Upper lobe of left lung (tissue), 6 donors: ENCODE measurements around the gene NCKIPSD. TPM values are rescaled to one million over a fixed set of nuclear protein-coding genes. Genes with fewer than 3 reads are reported as not detected.
A peak's percentile ranks its signal among the peaks of the same experiment; 100 is the strongest.

Source experiments
- ATAC-seq, 2 donors: fragments of 200-7000 bp; cut with Tn5 transposase; one replicate each; pipeline ENCODE4 v1.9.1; 2022; ENCODE audit warnings: mild to moderate bottlenecking in 2 of 2, moderate library complexity in 2 of 2; ENCODE audit not compliant: low FRiP score in 2 of 2
- DNase-seq, 2 donors: peaks; one replicate each; pipeline ENCODE4 v3.0.0-alpha.2; 2019 to 2020
- H3K27ac ChIP-seq, 4 donors: fragments of 200-600 bp; sonication (generic); one replicate each; pipeline ENCODE4 v1.5.1; 2016 to 2019
- H3K27me3 ChIP-seq, 4 donors: fragments of 200-600 bp; sonication (generic); one replicate each; pipeline ENCODE4 v1.5.1; 2017 to 2019
- H3K36me3 ChIP-seq, 4 donors: fragments of 200-600 bp; sonication (generic); one replicate each; pipeline ENCODE4 v1.5.1; 2016 to 2019
- H3K4me1 ChIP-seq, 4 donors: fragments of 200-600 bp; sonication (generic); one replicate each; pipeline ENCODE4 v1.5.1; 2018 to 2019
- H3K4me3 ChIP-seq, 4 donors: fragments of 200-600 bp; sonication (generic); one replicate each; pipeline ENCODE4 v1.5.1; 2017 to 2019; ENCODE audit warnings: mild to moderate bottlenecking in 2 of 4, moderate library complexity in 1 of 4
- H3K9me3 ChIP-seq, 4 donors: fragments of 200-600 bp; sonication (generic); one replicate each; pipeline ENCODE4 v1.5.1; 2018 to 2019
- EP300 ChIP-seq, 4 donors: sonication (generic); formaldehyde crosslinking; IDR thresholded peaks; one replicate each; pipeline ENCODE4 v1.5.1; 2017; ENCODE audit warnings: antibody characterized with exemption in 4 of 4, control low read depth in 2 of 4
- POLR2A ChIP-seq, 4 donors: fragments of 450-650 bp; IDR thresholded peaks; one replicate each; pipeline ENCODE4 v1.5.1; 2016 to 2017; ENCODE audit warnings: antibody characterized with exemption in 4 of 4, mild to moderate bottlenecking in 2 of 4
- POLR2AphosphoS5 ChIP-seq, 2 donors: sonication (generic); formaldehyde crosslinking; IDR thresholded peaks; one replicate each; pipeline ENCODE4 v1.5.1; 2017; ENCODE audit warnings: antibody characterized with exemption in 2 of 2
- WGBS, 2 donors: methylation state at CpG; one replicate each; pipeline ENCODE4 v1.1.5; 2017 to 2018; 5-methylcytosine and 5-hydroxymethylcytosine counted together
- total RNA-seq, 6 donors: library from RNA; depleted of rRNA in 4 of 6; stranded (reverse); fragments of >200 nt in 4 of 6; gene quantifications; one replicate each; pipeline versions ENCODE4 v1.1.0 to v1.2.1, GENCODE V29; 2016 to 2021
- TF ChIP-seq, protein P1 (sequence below), 6 experiments: fragments of 450-650 bp in 4 of 6; fragments of 200-600 bp in 2 of 6; sonication (generic) in 2 of 6; IDR thresholded peaks; one replicate each; pipeline ENCODE4 v1.5.1; 2016 to 2019; ENCODE audit warnings: antibody characterized with exemption in 6 of 6
- donor health status: DM: no; HTN: no; CAD: no; lungs with moderate emphysema.
- donor health status: DM: no; HTN: yes; CAD: no; lungs with severe emphysema.

NCKIPSD gene
- total RNA-seq, 6 donors from 2014 or later = 17.8 to 55.5 (median 21.8) TPM

DNA sequence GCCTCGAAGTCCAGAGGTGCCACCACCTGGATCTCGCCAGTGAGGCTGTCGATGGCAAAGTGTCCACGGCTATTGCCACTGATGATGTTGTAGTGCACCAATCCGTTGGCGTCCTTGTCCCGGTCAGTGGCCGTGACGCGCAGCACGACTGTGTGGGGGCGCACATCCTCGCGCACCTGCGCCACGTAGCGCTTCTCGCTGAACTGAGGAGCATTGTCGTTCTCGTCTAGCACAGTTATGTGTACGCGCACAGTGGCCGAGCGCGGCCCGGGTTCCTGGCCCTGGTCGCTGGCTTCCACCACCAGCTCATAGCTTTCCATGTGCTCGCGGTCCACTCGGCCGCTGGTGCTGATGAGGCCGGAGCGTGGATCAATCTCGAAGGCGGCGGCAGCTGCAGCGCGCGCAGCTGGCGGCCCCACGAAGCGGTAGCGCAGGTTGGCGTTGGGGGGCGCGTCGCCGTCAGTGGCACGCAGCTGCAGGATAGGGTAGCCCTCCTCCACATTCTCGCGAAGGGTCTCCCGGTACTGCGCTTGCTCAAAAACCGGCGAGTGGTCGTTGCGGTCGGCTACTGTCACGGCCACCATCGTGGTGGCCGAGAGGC lies 24.8 kb downstream of the NCKIPSD start:
- TF ChIP-seq POLR2A (IDR thresholded peaks at IDR 0.05) (no peak), POLR2AphosphoS5 (IDR thresholded peaks at IDR 0.05) (no peak), EP300 (IDR thresholded peaks at IDR 0.05) (no peak)
- TF ChIP-seq, protein P1, sequence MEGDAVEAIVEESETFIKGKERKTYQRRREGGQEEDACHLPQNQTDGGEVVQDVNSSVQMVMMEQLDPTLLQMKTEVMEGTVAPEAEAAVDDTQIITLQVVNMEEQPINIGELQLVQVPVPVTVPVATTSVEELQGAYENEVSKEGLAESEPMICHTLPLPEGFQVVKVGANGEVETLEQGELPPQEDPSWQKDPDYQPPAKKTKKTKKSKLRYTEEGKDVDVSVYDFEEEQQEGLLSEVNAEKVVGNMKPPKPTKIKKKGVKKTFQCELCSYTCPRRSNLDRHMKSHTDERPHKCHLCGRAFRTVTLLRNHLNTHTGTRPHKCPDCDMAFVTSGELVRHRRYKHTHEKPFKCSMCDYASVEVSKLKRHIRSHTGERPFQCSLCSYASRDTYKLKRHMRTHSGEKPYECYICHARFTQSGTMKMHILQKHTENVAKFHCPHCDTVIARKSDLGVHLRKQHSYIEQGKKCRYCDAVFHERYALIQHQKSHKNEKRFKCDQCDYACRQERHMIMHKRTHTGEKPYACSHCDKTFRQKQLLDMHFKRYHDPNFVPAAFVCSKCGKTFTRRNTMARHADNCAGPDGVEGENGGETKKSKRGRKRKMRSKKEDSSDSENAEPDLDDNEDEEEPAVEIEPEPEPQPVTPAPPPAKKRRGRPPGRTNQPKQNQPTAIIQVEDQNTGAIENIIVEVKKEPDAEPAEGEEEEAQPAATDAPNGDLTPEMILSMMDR (IDR thresholded peaks at IDR 0.05) = no peak
- no peaks in the 10 kb centered on the region for H3K36me3 ChIP-seq
- DNase-seq = peak in 1 of 2 donors; percentile 85
- H3K9me3 ChIP-seq = no peaks in the 10 kb centered on the region
- no peak overlapping the region for H3K27ac ChIP-seq
- peaks cover 20 to 51% (median 39%) of the 10 kb centered on the region in 4 donors for H3K4me1 ChIP-seq
- ATAC-seq = no peak
- peak overlapping the region in 2 of 4 donors; percentile 21 to 45 for H3K4me3 ChIP-seq
- 68 to 90% methylated on average over 22 to 40 of the region's 61 CpGs for WGBS, 2 donors
- H3K27me3 ChIP-seq = peaks cover 0 to 33% (median 8%) of the 10 kb centered on the region in 4 donors

DNA sequence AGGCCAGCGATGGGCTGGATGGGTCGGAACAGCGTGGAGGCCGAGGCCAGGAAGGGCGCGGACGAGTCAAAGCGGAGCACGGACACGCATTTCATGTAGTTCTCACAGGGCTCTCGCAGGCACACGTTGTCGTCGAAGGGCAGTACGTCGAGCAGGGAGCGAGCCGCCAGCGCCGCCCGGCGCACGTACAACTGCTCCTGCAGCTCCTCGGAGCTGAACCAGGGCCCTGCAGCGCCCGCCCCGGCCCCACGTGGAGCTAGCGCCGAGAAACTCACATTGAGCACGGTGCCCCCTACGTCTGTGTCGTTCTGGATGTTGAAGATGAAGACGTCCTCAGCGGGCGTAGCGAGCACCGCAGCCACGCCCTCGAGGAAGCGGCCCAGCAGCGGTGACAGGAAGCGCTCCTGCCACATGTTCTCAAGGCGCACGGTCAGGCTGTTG lies 28.9 kb downstream of the NCKIPSD start:
- 58 to 61% methylated on average over 12 to 44 of the region's 45 CpGs for WGBS, 2 donors
- ATAC-seq = no peak
- Histone ChIP-seq H3K4me1 (peaks cover 10 to 31% (median 25%) of the 10 kb centered on the region in 4 donors), H3K36me3 (no peaks in the 10 kb centered on the region), H3K27ac (peak overlapping the region in 3 of 4 donors; percentile 75 to 84 (median 80)), H3K27me3 (peaks cover 0 to 17% (median under 1%) of the 10 kb centered on the region in 4 donors), H3K4me3 (peak overlapping the region in 3 of 4 donors; percentile 68 to 74 (median 68)), H3K9me3 (no peaks in the 10 kb centered on the region)
- TF ChIP-seq POLR2AphosphoS5 (IDR thresholded peaks at IDR 0.05) (no peak), EP300 (IDR thresholded peaks at IDR 0.05) (no peak), POLR2A (IDR thresholded peaks at IDR 0.05) (no peak)
- TF ChIP-seq, protein P1 (IDR thresholded peaks at IDR 0.05) = no peak
- peak in 1 of 2 donors; percentile 89 for DNase-seq

DNA sequence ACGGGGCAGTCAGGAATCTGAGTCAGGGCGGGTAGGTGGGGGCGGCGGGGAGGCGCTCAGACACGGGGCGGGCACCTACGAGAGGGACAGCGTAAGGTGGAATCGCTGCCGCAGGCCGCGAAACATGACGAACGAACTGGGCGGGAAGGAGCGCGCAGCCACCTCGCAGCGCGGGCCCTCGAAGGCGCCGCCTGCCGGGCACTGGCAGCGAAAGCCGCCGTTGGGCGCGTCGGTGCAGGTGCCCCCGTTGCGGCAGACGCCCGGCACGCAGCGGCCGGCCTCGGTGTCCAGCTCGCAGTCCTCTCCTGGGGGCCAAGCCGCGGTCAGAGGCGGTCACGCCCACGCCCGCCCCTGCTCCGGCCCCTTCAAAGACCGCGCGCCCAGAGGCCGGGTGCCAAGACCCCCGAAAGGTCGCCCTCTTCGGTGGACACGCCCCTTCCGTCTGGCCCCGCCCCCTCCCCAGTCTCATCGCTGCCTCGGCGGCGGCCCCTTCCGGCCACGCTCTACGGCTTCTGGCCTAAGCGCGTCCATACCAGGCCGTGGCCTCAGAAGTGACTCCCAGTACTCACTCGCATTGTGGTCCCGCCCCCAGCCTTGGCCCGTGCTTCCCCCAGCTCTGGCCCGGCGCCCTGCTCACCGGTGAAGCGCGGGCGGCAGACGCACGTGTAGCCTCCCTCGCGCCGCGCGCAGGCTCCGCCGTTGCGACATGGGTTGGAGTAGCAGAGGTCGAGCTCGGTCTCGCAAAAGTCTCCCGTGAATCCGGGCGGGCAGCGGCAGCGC lies 29.5 kb downstream of the NCKIPSD start:
- H3K9me3 ChIP-seq = no peaks in the 10 kb centered on the region
- peak overlapping the region; percentile 21 to 74 (median 68) for H3K4me3 ChIP-seq
- DNase-seq = peak; percentile 91 to 96
- peak overlapping the region; percentile 62 to 84 (median 78) for H3K27ac ChIP-seq
- ATAC-seq = peak; percentile 91 to 95
- no peaks in the 10 kb centered on the region for H3K36me3 ChIP-seq
- H3K4me1 ChIP-seq = peaks cover 7 to 25% (median 19%) of the 10 kb centered on the region in 4 donors
- WGBS, 2 donors = 0 to 11% methylated on average over 28 to 36 of the region's 94 CpGs
- peaks cover 0 to 12% (median 0%) of the 10 kb centered on the region in 4 donors for H3K27me3 ChIP-seq
- TF ChIP-seq EP300 (IDR thresholded peaks at IDR 0.05) (no peak), POLR2A (IDR thresholded peaks at IDR 0.05) (peak in 2 of 4 donors; percentile 27 to 33), POLR2AphosphoS5 (IDR thresholded peaks at IDR 0.05) (no peak)
- TF ChIP-seq, protein P1 (IDR thresholded peaks at IDR 0.05) = peak; percentile 54 to 94 (median 90)

DNA sequence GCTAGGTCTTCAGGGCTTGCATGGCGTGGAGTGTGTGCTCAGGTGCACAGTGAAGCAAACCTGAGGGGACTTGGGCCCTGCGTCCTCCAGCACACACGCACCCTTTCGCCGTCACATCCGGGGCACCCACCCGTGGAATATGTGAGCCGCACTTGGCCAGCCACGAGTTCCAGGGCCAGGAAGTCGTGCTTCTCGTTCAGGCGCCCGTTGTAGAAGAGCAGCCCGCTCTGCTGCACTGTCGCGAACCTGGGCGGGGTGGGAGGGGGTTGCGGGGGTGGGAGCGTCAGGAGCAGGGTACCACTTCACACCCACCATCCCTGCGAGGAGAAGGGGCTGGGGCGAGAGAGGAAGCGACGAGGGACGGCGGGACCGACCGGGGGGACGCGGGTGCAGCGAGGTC lies 30.1 kb downstream of the NCKIPSD start:
- Histone ChIP-seq H3K4me3 (peak overlapping the region; percentile 21 to 74 (median 68)), H3K27me3 (peaks cover 0 to 6% (median 0%) of the 10 kb centered on the region in 4 donors), H3K9me3 (no peaks in the 10 kb centered on the region), H3K27ac (peak overlapping the region; percentile 62 to 84 (median 78)), H3K36me3 (no peaks in the 10 kb centered on the region), H3K4me1 (peaks cover 7 to 21% (median 16%) of the 10 kb centered on the region in 4 donors)
- DNase-seq (peak in 1 of 2 donors; percentile 42), ATAC-seq (peak in 1 of 2 donors; percentile 0)
- TF ChIP-seq POLR2AphosphoS5 (IDR thresholded peaks at IDR 0.05) = no peak
- TF ChIP-seq POLR2A (IDR thresholded peaks at IDR 0.05) = no peak
- TF ChIP-seq, protein P1 (IDR thresholded peaks at IDR 0.05) = no peak
- no peak for TF ChIP-seq EP300 (IDR thresholded peaks at IDR 0.05)
- no CpG with 5 or more reads among the region's 30 CpGs for WGBS, 2 donors
